IMR-90 (cell line): ENCODE data around the gene NR1I3. TPM values are rescaled to one million over a fixed set of nuclear protein-coding genes. Genes with fewer than 3 reads are reported as not detected.

ENCODE experiments used
- ATAC-seq: fragments of 200-7000 bp; cut with Tn5 transposase; 2 replicates; pipeline ENCODE4 v1.9.1; 2020; ENCODE audit warnings: low read depth, mild to moderate bottlenecking, moderate library complexity
- BruUV-seq: library from RNA; stranded (reverse); fragments of 400-500 nt; replicated peaks from 2 replicates; lab custom pipeline; 2021; lab: Mats Ljungman, UMichigan
- CTCF ChIA-PET: fragments of 300-600 bp; formaldehyde crosslinking; extraction: SDS; loops from one replicate; lab custom pipeline; 2021; ENCODE audit warnings: antibody characterized with exemption; lab: Yijun Ruan, JAX
- POLR2A ChIA-PET: fragments of 300-600 bp; sonication (Branson Sonifier 250); formaldehyde crosslinking; loops from one replicate; lab custom pipeline; 2022; ENCODE audit warnings: antibody characterized with exemption; ENCODE audit not compliant: unreplicated experiment; lab: Charles Lee
- DNase-seq: peaks from one replicate; pipeline ENCODE4 v3.0.0; 2013
- H2AFZ ChIP-seq: replicated peaks from 2 replicates; pipeline ENCODE3; 2013; ENCODE audit warnings: low read length, mild to moderate bottlenecking; ENCODE audit not compliant: poor library complexity
- H2AK5ac ChIP-seq: 2 replicates; pipeline ENCODE4 v1.6.1; 2013; ENCODE audit warnings: low read depth, low read length, inconsistent platforms
- H2AK9ac ChIP-seq: replicated peaks from 2 replicates; pipeline ENCODE3; 2013; ENCODE audit warnings: mild to moderate bottlenecking, low read depth, low read length, moderate library complexity; ENCODE audit not compliant: poor library complexity
- H2BK120ac ChIP-seq: 2 replicates; pipeline ENCODE4 v1.6.1; 2013; ENCODE audit warnings: low read depth, low read length, inconsistent platforms
- H2BK15ac ChIP-seq: 3 replicates; pipeline ENCODE4 v1.6.1; 2013; ENCODE audit warnings: low read depth, low read length, inconsistent platforms
- H2BK20ac ChIP-seq: 2 replicates; pipeline ENCODE4 v1.6.1; 2013; ENCODE audit warnings: low read depth, mild to moderate bottlenecking, inconsistent platforms, low read length, moderate library complexity
- H2BK5ac ChIP-seq: 2 replicates; pipeline ENCODE4 v1.6.1; 2013; ENCODE audit warnings: mild to moderate bottlenecking, low read depth, low read length, inconsistent platforms; ENCODE audit not compliant: poor library complexity, severe bottlenecking
- H3K14ac ChIP-seq: replicated peaks from 2 replicates; pipeline ENCODE4 v1.6.1; 2013; ENCODE audit warnings: low read depth, low read length, inconsistent platforms
- H3K18ac ChIP-seq: 2 replicates; pipeline ENCODE4 v1.6.1; 2013; ENCODE audit warnings: low read depth, low read length, control low read depth
- H3K23ac ChIP-seq: 2 replicates; pipeline ENCODE4 v1.6.1; 2013; ENCODE audit warnings: low read depth, low read length, inconsistent platforms
- H3K27ac ChIP-seq: 2 replicates; pipeline ENCODE4 v1.5.1; 2013; ENCODE audit warnings: mild to moderate bottlenecking, control low read depth, low read length; ENCODE audit not compliant: insufficient read depth
- H3K27me3 ChIP-seq: 2 replicates; pipeline ENCODE4 v1.6.1; 2013; ENCODE audit warnings: low read length; ENCODE audit not compliant: control insufficient read depth, insufficient read depth
- H3K36me3 ChIP-seq: 2 replicates; pipeline ENCODE4 v1.6.1; 2013; ENCODE audit warnings: low read length, mixed read lengths; ENCODE audit not compliant: control insufficient read depth, insufficient read depth
- H3K4ac ChIP-seq: 2 replicates; pipeline ENCODE4 v1.6.1; 2013; ENCODE audit warnings: low read depth, low read length, inconsistent platforms
- H3K4me1 ChIP-seq: 2 replicates; pipeline ENCODE4 v1.6.1; 2013; ENCODE audit warnings: low read length, mixed read lengths; ENCODE audit not compliant: control insufficient read depth, insufficient read depth
- H3K4me2 ChIP-seq: 2 replicates; pipeline ENCODE4 v1.6.1; 2013; ENCODE audit warnings: low read depth, mild to moderate bottlenecking, control low read depth, low read length, moderate library complexity
- H3K4me3 ChIP-seq: 2 replicates; pipeline ENCODE4 v1.5.1; 2013; ENCODE audit warnings: low read depth, mild to moderate bottlenecking, control low read depth, low read length, moderate library complexity; ENCODE audit not compliant: insufficient read depth
- H3K56ac ChIP-seq: 2 replicates; pipeline ENCODE4 v1.6.1; 2013; ENCODE audit warnings: low read length, inconsistent platforms; ENCODE audit not compliant: insufficient read depth; ENCODE audit errors: extremely low read depth
- H3K79me1 ChIP-seq, 2 experiments: 2 replicates each; pipeline ENCODE4 v1.6.1; 2013; ENCODE audit warnings: low read length in 2 of 2, inconsistent platforms in 1 of 2, low read depth in 1 of 2
- H3K9ac ChIP-seq: 2 replicates; pipeline ENCODE4 v1.6.1; 2013; ENCODE audit warnings: low read depth, low read length, control low read depth
- H3K9me1 ChIP-seq: 2 replicates; pipeline ENCODE4 v1.6.1; 2013; ENCODE audit warnings: low read length, inconsistent platforms; ENCODE audit not compliant: insufficient read depth
- H3K9me3 ChIP-seq: 2 replicates; pipeline ENCODE4 v1.6.1; 2013; ENCODE audit warnings: low read length; ENCODE audit not compliant: control insufficient read depth, insufficient read depth
- H4K20me1 ChIP-seq: 2 replicates; pipeline ENCODE4 v1.6.1; 2013; ENCODE audit warnings: low read length, inconsistent platforms; ENCODE audit not compliant: insufficient read depth
- H4K5ac ChIP-seq: 2 replicates; pipeline ENCODE4 v1.6.1; 2013; ENCODE audit warnings: mild to moderate bottlenecking, low read depth, low read length, control low read depth
- H4K8ac ChIP-seq, 2 experiments: 2 replicates each; pipeline ENCODE4 v1.6.1; 2013; ENCODE audit warnings: low read depth in 2 of 2, low read length in 2 of 2, control low read depth in 1 of 2, inconsistent platforms in 1 of 2
- H4K91ac ChIP-seq: 2 replicates; pipeline ENCODE4 v1.6.1; 2013; ENCODE audit warnings: low read depth, low read length, inconsistent platforms; ENCODE audit not compliant: insufficient read depth
- BHLHE40 ChIP-seq: fragments of 150-350 bp; IDR thresholded peaks from 2 replicates; pipeline ENCODE4 v1.6.1; 2016; ENCODE audit warnings: mild to moderate bottlenecking, low read depth, low read length
- CEBPB ChIP-seq: IDR thresholded peaks from 2 replicates; pipeline ENCODE4 v1.6.1; 2012; ENCODE audit warnings: low read depth, low read length, improper control_type of control experiment
- NFE2L2 ChIP-seq: fragments of 150-350 bp; IDR thresholded peaks from 2 replicates; pipeline ENCODE4 v1.6.1; 2016; ENCODE audit warnings: low read depth, mild to moderate bottlenecking, low read length
- POLR2A ChIP-seq: IDR thresholded peaks from 2 replicates; pipeline ENCODE4 v1.6.1; 2012; ENCODE audit warnings: mild to moderate bottlenecking, low read depth, low read length
- RAD21 ChIP-seq: IDR thresholded peaks from 2 replicates; pipeline ENCODE4 v1.6.1; 2012; ENCODE audit warnings: low read length, improper control_type of control experiment
- RCOR1 ChIP-seq: IDR thresholded peaks from 2 replicates; pipeline ENCODE4 v1.6.1; 2012; ENCODE audit warnings: mild to moderate bottlenecking, low read length, improper control_type of control experiment; ENCODE audit not compliant: insufficient replicate concordance
- RFX5 ChIP-seq: IDR thresholded peaks from 2 replicates; pipeline ENCODE4 v1.8.0; 2012; ENCODE audit warnings: low read depth, mild to moderate bottlenecking, low read length, moderate library complexity
- WGBS, 2 experiments: methylation state at CpG; one replicate each; pipeline versions ENCODE4 v1.1.5 to v1.1.7; 2013; ENCODE audit warnings: missing lambda C conversion rate in 2 of 2; ENCODE audit not compliant: insufficient read length in 1 of 2; ENCODE audit errors: extremely low coverage in 2 of 2; 5-methylcytosine and 5-hydroxymethylcytosine counted together
- dilution Hi-C: fragments of 300-500 bp; cut with HindIII; formaldehyde crosslinking; loops from one replicate; pipeline ENCODE4 v1.14.3; 2018; ENCODE audit warnings: low sequenced_read_pairs; ENCODE audit not compliant: unreplicated experiment
- in situ Hi-C: fragments of 300-500 bp; cut with MboI; formaldehyde crosslinking; loops from 3 replicates; pipeline ENCODE4 v1.14.3; 2019; ENCODE audit warnings: low sequenced_read_pairs, inconsistent platforms, mixed read lengths
- intact Hi-C: fragments of 100-400 bp; cut with micrococcal nuclease; formaldehyde crosslinking; loops from 2 replicates; pipeline ENCODE4 v1.10.0; 2022
- polyA plus RNA-seq, 3 experiments: library from polyadenylated mRNA; depleted of rRNA; stranded (reverse); fragments of >200 nt; gene quantifications; 2 replicates each; pipeline ENCODE4 v1.2.3, GENCODE V29; 2012; ENCODE audit warnings: low replicate concordance in 1 of 3
- total RNA-seq: library from RNA; depleted of rRNA; stranded (reverse); fragments of >200 nt; gene quantifications from 2 replicates; pipeline ENCODE4 v1.2.3, GENCODE V29; 2012
- TF ChIP-seq, protein P1 (sequence below): fragments of 150-350 bp; IDR thresholded peaks from 2 replicates; pipeline ENCODE4 v1.6.1; 2016; ENCODE audit warnings: low read depth, mild to moderate bottlenecking, low read length, moderate library complexity, borderline replicate concordance

NR1I3 gene
- total and polyA plus RNA-seq, 2 of the 4 experiments (the other 2 are of a cell fraction): not detected

DNA sequence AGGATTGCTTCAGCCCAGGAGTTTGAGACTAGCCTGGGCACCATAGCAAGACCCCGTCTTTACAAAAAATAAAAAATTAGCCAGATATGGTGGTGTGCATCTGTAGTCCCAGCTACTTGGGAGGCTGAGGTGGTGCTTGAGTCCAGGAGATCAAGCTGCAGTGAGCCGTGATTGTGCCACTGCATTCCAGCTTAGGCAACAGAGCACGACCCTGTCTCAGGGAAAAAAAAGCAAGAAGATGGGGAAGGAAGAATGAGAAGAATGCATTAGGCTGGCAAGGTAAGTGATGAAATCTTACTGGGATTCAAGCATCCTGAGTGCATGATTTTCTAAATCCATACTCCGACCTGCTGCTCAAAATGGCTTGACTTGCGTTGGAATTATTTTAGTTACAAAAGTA is 27.3 kb upstream of the NR1I3 start:
- CTCF ChIA-PET: no interaction called here
- no peak overlapping the region for H3K56ac ChIP-seq
- intact Hi-C loops (no loop called here), dilution Hi-C loops (no loop called here), in situ Hi-C loops (no loop called here)
- no peak overlapping the region for H2BK5ac ChIP-seq
- H3K9me1 ChIP-seq: no peaks in the 10 kb centered on the region
- H3K23ac ChIP-seq: no peak overlapping the region
- POLR2A ChIA-PET: no interaction called here
- H3K18ac ChIP-seq: no peak overlapping the region
- H3K4me3 ChIP-seq: no peak overlapping the region
- H3K14ac ChIP-seq: no peak overlapping the region
- no TSS peak for BruUV-seq
- H3K79me1 ChIP-seq: no peaks in the 10 kb centered on the region
- H4K5ac ChIP-seq: no peak overlapping the region
- H4K20me1 ChIP-seq: no peaks in the 10 kb centered on the region
- no peak overlapping the region for H3K4me2 ChIP-seq
- no peak overlapping the region for H4K91ac ChIP-seq
- no peak overlapping the region for H4K8ac ChIP-seq
- no peaks in the 10 kb centered on the region for H3K36me3 ChIP-seq
- no peaks in the 10 kb centered on the region for H3K9me3 ChIP-seq
- H2BK120ac ChIP-seq: no peak overlapping the region
- H3K4ac ChIP-seq: no peak overlapping the region
- DNase-seq (no peak), ATAC-seq (no peak)
- H2AK9ac ChIP-seq: no peak overlapping the region
- no peak overlapping the region for H3K9ac ChIP-seq
- H2AK5ac ChIP-seq: no peak overlapping the region
- no peak for TF ChIP-seq BHLHE40
- no peak for TF ChIP-seq NFE2L2
- no peak for TF ChIP-seq CEBPB
- TF ChIP-seq, protein P1, sequence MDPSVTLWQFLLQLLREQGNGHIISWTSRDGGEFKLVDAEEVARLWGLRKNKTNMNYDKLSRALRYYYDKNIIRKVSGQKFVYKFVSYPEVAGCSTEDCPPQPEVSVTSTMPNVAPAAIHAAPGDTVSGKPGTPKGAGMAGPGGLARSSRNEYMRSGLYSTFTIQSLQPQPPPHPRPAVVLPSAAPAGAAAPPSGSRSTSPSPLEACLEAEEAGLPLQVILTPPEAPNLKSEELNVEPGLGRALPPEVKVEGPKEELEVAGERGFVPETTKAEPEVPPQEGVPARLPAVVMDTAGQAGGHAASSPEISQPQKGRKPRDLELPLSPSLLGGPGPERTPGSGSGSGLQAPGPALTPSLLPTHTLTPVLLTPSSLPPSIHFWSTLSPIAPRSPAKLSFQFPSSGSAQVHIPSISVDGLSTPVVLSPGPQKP: no peak
- no peak for TF ChIP-seq POLR2A
- TF ChIP-seq RAD21: no peak
- no peak for TF ChIP-seq RFX5
- no peak for TF ChIP-seq RCOR1
- H2BK15ac ChIP-seq: no peak overlapping the region
- no peak overlapping the region for H3K27ac ChIP-seq
- peaks cover 16% of the 10 kb centered on the region for H3K27me3 ChIP-seq
- H2BK20ac ChIP-seq: no peak overlapping the region
- no peaks in the 10 kb centered on the region for H3K4me1 ChIP-seq
- H2AFZ ChIP-seq: no peak overlapping the region
- 44% methylated on average over 2 of the region's 5 CpGs; no CpG with 5 or more reads in 1 of the 2 experiments for WGBS, 2 experiments
